PC-3 (cell line): Measurements from ENCODE around the gene HS2ST1. TPM values are rescaled to one million over a fixed set of nuclear protein-coding genes. Genes with fewer than 3 reads are reported as not detected.
"Not testable (repeated sequence)": the region's sequence is repeated elsewhere in the genome, so short reads cannot be mapped to it uniquely, and the experiment has no call there.

Experiments
- ATAC-seq: fragments of 200-7000 bp; cut with Tn5 transposase; 2 replicates; pipeline ENCODE4 v1.9.1; 2020; ENCODE audit warnings: mild to moderate bottlenecking, moderate library complexity
- BruUV-seq: library from RNA; stranded (reverse); fragments of 400-500 nt; replicated peaks from 2 replicates; lab custom pipeline; 2021; lab: Mats Ljungman, UMichigan
- CTCF ChIA-PET: fragments of 300-600 bp; sonication (Branson Sonifier 250); formaldehyde crosslinking; loops from one replicate; lab custom pipeline; 2022; ENCODE audit warnings: antibody characterized with exemption; lab: Charles Lee
- POLR2A ChIA-PET: fragments of 300-600 bp; sonication (Branson Sonifier 250); formaldehyde crosslinking; loops from one replicate; lab custom pipeline; 2022; ENCODE audit warnings: antibody characterized with exemption; ENCODE audit not compliant: unreplicated experiment; lab: Charles Lee
- DNase-seq: peaks from one replicate; pipeline ENCODE4 v3.0.0-alpha.2; 2015
- H2AFZ ChIP-seq: fragments of 300-600 bp; sonication (generic); 2 replicates; pipeline ENCODE4 v1.6.0; 2016; ENCODE audit warnings: antibody characterized with exemption, low read length
- H3F3A ChIP-seq: fragments of 300-600 bp; sonication (generic); one replicate; pipeline ENCODE4 v1.6.0; 2017; ENCODE audit warnings: antibody characterized with exemption, low read length, control low read depth, mild to moderate bottlenecking; ENCODE audit not compliant: unreplicated experiment
- H3K27ac ChIP-seq: fragments of 300-600 bp; sonication (generic); 2 replicates; pipeline ENCODE4 v1.5.1; 2016; ENCODE audit warnings: mild to moderate bottlenecking, low read length
- H3K27me3 ChIP-seq: fragments of 300-600 bp; sonication (generic); 2 replicates; pipeline ENCODE4 v1.6.1; 2016; ENCODE audit warnings: low read length, mixed read lengths
- H3K36me3 ChIP-seq: fragments of 300-600 bp; sonication (generic); 2 replicates; pipeline ENCODE4 v1.6.1; 2016; ENCODE audit warnings: low read depth, mixed run types, low read length, mixed read lengths
- H3K4me1 ChIP-seq: fragments of 300-600 bp; sonication (generic); 2 replicates; pipeline ENCODE4 v1.5.1; 2016; ENCODE audit warnings: low read length; ENCODE audit not compliant: insufficient read depth
- H3K4me2 ChIP-seq: fragments of 300-600 bp; sonication (generic); 2 replicates; pipeline ENCODE4 v1.6.0; 2016; ENCODE audit warnings: low read length
- H3K4me3 ChIP-seq: fragments of 300-600 bp; sonication (generic); 2 replicates; pipeline ENCODE4 v1.5.1; 2016; ENCODE audit warnings: mild to moderate bottlenecking, low read length, mixed read lengths
- H3K79me2 ChIP-seq: fragments of 300-600 bp; sonication (generic); 2 replicates; pipeline ENCODE4 v1.6.1; 2017; ENCODE audit warnings: low read length, mixed read lengths
- H3K9ac ChIP-seq: fragments of 300-600 bp; sonication (generic); 2 replicates; pipeline ENCODE4 v1.6.0; 2016; ENCODE audit warnings: mild to moderate bottlenecking, low read length
- H3K9me2 ChIP-seq: fragments of 300-600 bp; sonication (generic); replicated peaks from 2 replicates; pipeline ENCODE4 v1.6.1; 2016; ENCODE audit warnings: mixed run types, low read length, mixed read lengths
- H3K9me3 ChIP-seq: fragments of 300-600 bp; sonication (generic); 2 replicates; pipeline ENCODE4 v1.6.1; 2016; ENCODE audit warnings: low read length, mixed read lengths
- H4K20me1 ChIP-seq: fragments of 300-600 bp; sonication (generic); 2 replicates; pipeline ENCODE4 v1.6.1; 2016; ENCODE audit warnings: low read length, mixed read lengths
- CTCF ChIP-seq: fragments of 300-600 bp; sonication (generic); conservative IDR thresholded peaks from 2 replicates; pipeline ENCODE4 v1.5.1; 2017; ENCODE audit warnings: antibody characterized with exemption, low read depth, mild to moderate bottlenecking, low read length
- EZH2 ChIP-seq: fragments of 300-600 bp; sonication (generic); IDR thresholded peaks from one replicate; pipeline ENCODE4 v1.6.1; 2017; ENCODE audit warnings: antibody characterized with exemption, mild to moderate bottlenecking, low read length; ENCODE audit not compliant: unreplicated experiment
- EZH2phosphoT487 ChIP-seq: fragments of 300-600 bp; sonication (generic); IDR thresholded peaks from 2 replicates; pipeline ENCODE4 v1.6.1; 2018; ENCODE audit warnings: mild to moderate bottlenecking, antibody characterized with exemption, low read length, borderline replicate concordance
- intact Hi-C: fragments of 100-400 bp; cut with micrococcal nuclease; formaldehyde crosslinking; loops from 2 replicates; pipeline ENCODE4 v1.9.0; 2023
- total RNA-seq: library from RNA; depleted of rRNA; stranded (reverse); fragments of >200 nt; gene quantifications from 2 replicates; pipeline ENCODE4 v1.2.3, GENCODE V29; 2014

Gene HS2ST1
- total RNA-seq, 1 experiment from 2014 or later = 15.3 TPM

DNA sequence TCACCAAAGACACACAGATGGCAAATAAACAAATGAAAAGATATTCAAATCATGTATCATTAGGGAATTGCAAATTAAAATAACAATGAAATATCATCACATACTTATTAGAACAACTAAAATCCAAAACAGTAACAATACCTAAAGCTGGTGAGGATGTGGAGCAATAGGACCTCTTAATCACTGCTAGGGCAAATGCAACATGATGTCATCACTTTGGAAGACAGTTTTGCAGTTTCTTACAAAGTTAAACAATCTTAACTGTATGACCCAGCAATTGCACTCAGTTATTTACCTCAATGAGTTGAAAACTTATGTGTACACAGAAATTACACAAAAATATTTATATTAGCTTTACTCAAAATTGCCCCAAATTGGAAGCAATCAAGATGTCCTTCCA is 47.8 kb upstream of the HS2ST1 start:
- Histone ChIP-seq H2AFZ (no peak overlapping the region), H3K27me3 (no peaks in the 10 kb centered on the region), H4K20me1 (no peaks in the 10 kb centered on the region), H3K79me2 (0 out of 2 replicates have a peak, but pooled peaks cover 3% of the 10 kb centered on the region), H3K4me2 (no peak overlapping the region), H3K9me3 (no peaks in the 10 kb centered on the region), H3K4me3 (no peak overlapping the region), H3F3A (no peaks in the 10 kb centered on the region), H3K27ac (no peak overlapping the region), H3K36me3 (peaks cover 8% of the 10 kb centered on the region; the same call in 1 of the 2 replicates), H3K9ac (no peak overlapping the region), H3K4me1 (peaks cover 10% of the 10 kb centered on the region), H3K9me2 (no peaks in the 10 kb centered on the region)
- DNase-seq (no peak), ATAC-seq (no peak)
- ChIA-PET POLR2A (no interaction called here), CTCF (no interaction called here)
- TF ChIP-seq EZH2phosphoT487 (no peak), EZH2 (no peak), CTCF (no peak)
- no TSS peak for BruUV-seq
- intact Hi-C loops = no loop called here

GRCh38 chr1:86867278-86867677 is 47.2 kb upstream of the HS2ST1 start:
- H3K9me2 ChIP-seq, H3K9ac ChIP-seq, POLR2A ChIA-PET, H3F3A ChIP-seq, H3K79me2 ChIP-seq, CTCF ChIA-PET, H4K20me1 ChIP-seq, H3K9me3 ChIP-seq, H3K4me3 ChIP-seq, H3K36me3 ChIP-seq, H3K27me3 ChIP-seq, DNase-seq, H3K4me2 ChIP-seq, intact Hi-C loops, ATAC-seq, H2AFZ ChIP-seq, BruUV-seq, H3K27ac ChIP-seq: not testable (repeated sequence)
- peaks cover 16% of the 10 kb centered on the region for H3K4me1 ChIP-seq

GRCh38 chr1:86868477-86868876 is 46.0 kb upstream of the HS2ST1 start:
- no peak overlapping the region for H2AFZ ChIP-seq
- TF ChIP-seq EZH2phosphoT487 (no peak), CTCF (no peak), EZH2 (no peak)
- CTCF ChIA-PET = no interaction called here
- POLR2A ChIA-PET = no interaction called here
- DNase-seq (no peak), ATAC-seq (no peak)
- no peaks in the 10 kb centered on the region for H3K9me3 ChIP-seq
- no peak overlapping the region for H3K4me3 ChIP-seq
- intact Hi-C loops = no loop called here
- no peak overlapping the region for H3K27ac ChIP-seq
- H3K27me3 ChIP-seq = no peaks in the 10 kb centered on the region
- no TSS peak for BruUV-seq
- H3K4me2 ChIP-seq = no peak overlapping the region
- peaks cover 21% of the 10 kb centered on the region for H3K4me1 ChIP-seq
- H3K9me2 ChIP-seq = no peaks in the 10 kb centered on the region
- H3K79me2 ChIP-seq = 0 out of 2 replicates have a peak, but pooled peaks cover 3% of the 10 kb centered on the region
- H3K9ac ChIP-seq = no peak overlapping the region
- no peaks in the 10 kb centered on the region for H4K20me1 ChIP-seq
- 0 out of 2 replicates have a peak, but pooled peaks cover under 1% of the 10 kb centered on the region for H3K36me3 ChIP-seq
- no peaks in the 10 kb centered on the region for H3F3A ChIP-seq
